ENCODE data around the gene GNB1.

- TF ChIP-seq RFX5 (IDR thresholded peaks at IDR 0.05; ENCODE audit: low read depth, low read length), result no peak
- TF ChIP-seq CBX5 (IDR thresholded peaks at IDR 0.05; ENCODE audit: low read depth), result no peak
- TF ChIP-seq EP300 (IDR thresholded peaks at IDR 0.05; ENCODE audit: borderline replicate concordance in 1 of 2, control insufficient read depth in 1 of 2, low read depth in 2 of 2, low read length in 2 of 2), result no peak
- no peak for TF ChIP-seq BHLHE40 (IDR thresholded peaks at IDR 0.05; ENCODE audit: borderline replicate concordance in 1 of 2, low read depth in 2 of 2, low read length in 1 of 2)
- no peak for TF ChIP-seq CTCF (IDR thresholded peaks at IDR 0.05 in 2 of 3, conservative IDR thresholded peaks at IDR 0.05 in 1 of 3; ENCODE audit: control insufficient read depth in 2 of 3, extremely low read depth in 1 of 3, insufficient read depth in 1 of 3, low read depth in 3 of 3, low read length in 3 of 3)
- TF ChIP-seq ZNF207 (IDR thresholded peaks at IDR 0.05; ENCODE audit: borderline replicate concordance), result no peak
- TF ChIP-seq RAD51 (IDR thresholded peaks at IDR 0.05), result no peak
These were observed 32.4 kb downstream of the GNB1 start for GRCh38 chr1:1858382-1859086.

All from GM12878 (cell line).